WTC11 (cell line): Measurements from ENCODE around the gene RLN3. TPM values are rescaled to one million over a fixed set of nuclear protein-coding genes. Genes with fewer than 3 reads are reported as not detected.

Source experiments
- AFF4 ChIP-seq: sonication (generic); formaldehyde crosslinking; IDR thresholded peaks from 2 replicates; pipeline ENCODE4 v1.8.1; 2023; ENCODE audit warnings: mild to moderate bottlenecking, missing genetic modification reagents, borderline replicate concordance
- E2F4 ChIP-seq: sonication (generic); formaldehyde crosslinking; IDR thresholded peaks from 2 replicates; pipeline ENCODE4 v1.8.1; 2022; ENCODE audit warnings: low read depth, mild to moderate bottlenecking, moderate library complexity, missing genetic modification reagents, borderline replicate concordance
- ERG ChIP-seq: fragments of 250-450 bp; sonication (Bioruptor Pico); IDR thresholded peaks from 2 replicates; pipeline ENCODE4 v1.8.0; 2021; ENCODE audit warnings: mild to moderate bottlenecking
- ESRRA ChIP-seq: sonication (generic); formaldehyde crosslinking; IDR thresholded peaks from 2 replicates; pipeline ENCODE4 v1.8.1; 2022; ENCODE audit warnings: mild to moderate bottlenecking, missing genetic modification reagents, borderline replicate concordance
- FOXP1 ChIP-seq: sonication (generic); formaldehyde crosslinking; IDR thresholded peaks from 2 replicates; pipeline ENCODE4 v1.8.0; 2022; ENCODE audit warnings: missing genetic modification reagents, mild to moderate bottlenecking, moderate library complexity, borderline replicate concordance
- GABPB1 ChIP-seq: sonication (generic); formaldehyde crosslinking; IDR thresholded peaks from 2 replicates; pipeline ENCODE4 v1.8.1; 2023; ENCODE audit warnings: mild to moderate bottlenecking, missing genetic modification reagents
- GRHL2 ChIP-seq: fragments of 250-450 bp; sonication (Bioruptor Pico); IDR thresholded peaks from 2 replicates; pipeline ENCODE4 v1.8.0; 2022; ENCODE audit warnings: mild to moderate bottlenecking, moderate library complexity; ENCODE audit not compliant: insufficient replicate concordance, severe bottlenecking
- JAZF1 ChIP-seq: fragments of 250-450 bp; sonication (Bioruptor Pico); IDR thresholded peaks from 2 replicates; pipeline ENCODE4 v1.9.0; 2021; ENCODE audit warnings: moderate library complexity, mild to moderate bottlenecking, inconsistent platforms
- NFE2L1 ChIP-seq: sonication (generic); formaldehyde crosslinking; IDR thresholded peaks from 2 replicates; pipeline ENCODE4 v1.8.1; 2023; ENCODE audit warnings: missing genetic modification reagents
- NR3C1 ChIP-seq: sonication (generic); formaldehyde crosslinking; conservative IDR thresholded peaks from 2 replicates; pipeline ENCODE4 v1.8.1; 2023; ENCODE audit warnings: low read depth, mild to moderate bottlenecking, missing genetic modification reagents
- PRDM15 ChIP-seq: sonication (generic); formaldehyde crosslinking; IDR thresholded peaks from 2 replicates; pipeline ENCODE4 v1.8.0; 2022; ENCODE audit warnings: missing genetic modification reagents
- SP1 ChIP-seq: sonication (generic); formaldehyde crosslinking; conservative IDR thresholded peaks from 2 replicates; pipeline ENCODE4 v1.8.1; 2022; ENCODE audit warnings: missing genetic modification reagents
- TEAD4 ChIP-seq: sonication (generic); formaldehyde crosslinking; IDR thresholded peaks from 2 replicates; pipeline ENCODE4 v1.8.0; 2022; ENCODE audit warnings: mild to moderate bottlenecking, missing genetic modification reagents
- TP53 ChIP-seq: sonication (generic); formaldehyde crosslinking; IDR thresholded peaks from 2 replicates; pipeline ENCODE4 v1.8.1; 2023; ENCODE audit warnings: mild to moderate bottlenecking, missing genetic modification reagents
- USF2 ChIP-seq: sonication (generic); formaldehyde crosslinking; IDR thresholded peaks from 2 replicates; pipeline ENCODE4 v1.8.1; 2023; ENCODE audit warnings: mild to moderate bottlenecking, missing genetic modification reagents, moderate library complexity
- ZBTB43 ChIP-seq: sonication (generic); formaldehyde crosslinking; IDR thresholded peaks from 2 replicates; pipeline ENCODE4 v1.8.1; 2023; ENCODE audit warnings: mild to moderate bottlenecking, missing genetic modification reagents
- ZMAT4 ChIP-seq: fragments of 250-450 bp; sonication (Bioruptor Pico); IDR thresholded peaks from 2 replicates; pipeline ENCODE4 v1.9.0; 2021; ENCODE audit warnings: mild to moderate bottlenecking
- ZNF138 ChIP-seq: sonication (generic); formaldehyde crosslinking; conservative IDR thresholded peaks from 2 replicates; pipeline ENCODE4 v1.8.1; 2022; ENCODE audit warnings: mild to moderate bottlenecking, moderate library complexity, missing genetic modification reagents
- ZNF232 ChIP-seq: sonication (generic); formaldehyde crosslinking; IDR thresholded peaks from 2 replicates; pipeline ENCODE4 v1.8.0; 2022; ENCODE audit warnings: mild to moderate bottlenecking, missing genetic modification reagents
- ZNF416 ChIP-seq: fragments of 250-450 bp; sonication (Bioruptor Pico); IDR thresholded peaks from 2 replicates; pipeline ENCODE4 v1.9.0; 2021; ENCODE audit warnings: mild to moderate bottlenecking, inconsistent platforms
- ZNF512 ChIP-seq: sonication (generic); formaldehyde crosslinking; IDR thresholded peaks from 2 replicates; pipeline ENCODE4 v1.8.1; 2022; ENCODE audit warnings: missing genetic modification reagents, borderline replicate concordance
- ZNF671 ChIP-seq: fragments of 250-450 bp; sonication (Bioruptor Pico); IDR thresholded peaks from 2 replicates; pipeline ENCODE4 v1.8.0; 2021; ENCODE audit warnings: mild to moderate bottlenecking
- total RNA-seq: library from RNA; stranded (reverse); gene quantifications from 3 replicates; pipeline ENCODE4 v1.2.3, GENCODE V29; 2021

Gene RLN3
- total RNA-seq, 1 experiment from 2014 or later, result not detected

GRCh38 chr19:14031719-14032480, 4.0 kb downstream of the RLN3 start, which contains the start of gene IL27RA (continued):
- TF ChIP-seq USF2 (CRISPR knock-in tag), result no peak
- 0 out of 2 replicates have a peak, but pooled peaks have one; percentile 20 for TF ChIP-seq FOXP1 (CRISPR knock-in tag)
- no peak for TF ChIP-seq NR3C1 (CRISPR knock-in tag)
- TF ChIP-seq GABPB1 (CRISPR knock-in tag), result no peak; the same call in 1 of the 2 replicates
- peak; percentile 62; the same call in 1 of the 2 replicates for TF ChIP-seq ZBTB43 (CRISPR knock-in tag)
- TF ChIP-seq ZNF512 (CRISPR knock-in tag), result no peak
- no peak for TF ChIP-seq ZNF671 (CRISPR knock-in tag)
- no peak for TF ChIP-seq NFE2L1 (CRISPR knock-in tag)
- 0 out of 2 replicates have a peak, but pooled peaks have one; percentile 38 for TF ChIP-seq TEAD4 (CRISPR knock-in tag)
- no peak for TF ChIP-seq ERG (CRISPR knock-in tag)
- no peak for TF ChIP-seq ZNF138 (CRISPR knock-in tag)
- TF ChIP-seq TP53 (CRISPR knock-in tag), result no peak; the same call in 1 of the 2 replicates
- no peak; the same call in 1 of the 2 replicates for TF ChIP-seq SP1 (CRISPR knock-in tag)
- TF ChIP-seq ZMAT4 (CRISPR knock-in tag), result no peak
- TF ChIP-seq GRHL2, result no peak
- no peak for TF ChIP-seq ZNF416
- no peak for TF ChIP-seq JAZF1 (CRISPR knock-in tag)
- no peak for TF ChIP-seq PRDM15
- TF ChIP-seq AFF4, result no peak
- no peak for TF ChIP-seq E2F4 (CRISPR knock-in tag)
- TF ChIP-seq ZNF232 (CRISPR knock-in tag), result no peak
- TF ChIP-seq ESRRA (CRISPR knock-in tag), result peak; percentile 57; the same call in 1 of the 2 replicates
